ENCODE measurements around the gene HOXC5.

The HOXC5 gene

DNA sequence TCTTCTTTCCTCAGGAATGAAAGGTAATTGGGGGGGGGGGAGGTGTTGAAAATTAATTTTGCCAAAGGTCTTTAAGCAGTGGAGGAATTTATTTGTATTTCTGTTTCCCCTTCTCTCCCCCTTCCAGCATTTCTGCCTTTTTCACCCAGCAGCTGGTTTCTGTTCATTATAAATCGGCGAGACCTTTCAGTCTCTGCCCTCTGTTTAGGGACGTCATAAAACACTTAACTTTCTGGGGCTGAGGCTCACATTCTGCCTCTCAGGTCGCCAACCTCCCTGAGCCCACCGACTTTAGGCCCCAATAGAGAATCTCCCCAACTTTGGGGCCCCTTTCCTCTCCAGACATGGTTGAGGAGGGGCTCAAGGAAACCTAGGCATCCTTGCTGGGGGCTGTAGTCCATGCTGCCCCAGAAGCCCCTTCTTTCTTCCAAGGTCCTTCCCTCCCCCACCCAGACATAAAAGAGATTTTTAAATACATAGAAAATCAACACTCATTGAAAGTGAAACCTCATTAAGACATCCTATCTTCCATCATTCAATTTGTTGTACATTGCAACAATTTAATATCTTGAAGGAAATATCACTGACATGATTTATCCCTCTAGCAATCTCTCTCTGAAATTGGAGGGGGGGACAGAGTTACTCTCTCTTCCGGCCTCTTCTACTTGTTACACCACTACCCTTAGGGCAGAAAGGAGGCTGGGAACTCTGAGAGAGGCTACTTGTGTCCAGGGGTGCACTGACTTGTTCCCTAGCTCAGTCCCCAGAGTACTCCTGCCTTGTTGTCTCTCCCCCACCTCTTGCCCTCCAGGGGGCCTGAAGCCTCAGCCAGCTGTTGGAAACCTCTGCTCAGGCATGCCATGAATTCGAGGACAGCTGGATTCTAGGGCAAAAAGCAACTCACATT lies 7.1 kb upstream of the HOXC5 start:
- H3K4me3 ChIP-seq (ENCODE audit: low read depth, low read length): no peak overlapping the region
- in situ Hi-C loops (cut with HindIII; ENCODE audit: low sequenced_read_pairs): no loop called here
- TF ChIP-seq, protein P1, sequence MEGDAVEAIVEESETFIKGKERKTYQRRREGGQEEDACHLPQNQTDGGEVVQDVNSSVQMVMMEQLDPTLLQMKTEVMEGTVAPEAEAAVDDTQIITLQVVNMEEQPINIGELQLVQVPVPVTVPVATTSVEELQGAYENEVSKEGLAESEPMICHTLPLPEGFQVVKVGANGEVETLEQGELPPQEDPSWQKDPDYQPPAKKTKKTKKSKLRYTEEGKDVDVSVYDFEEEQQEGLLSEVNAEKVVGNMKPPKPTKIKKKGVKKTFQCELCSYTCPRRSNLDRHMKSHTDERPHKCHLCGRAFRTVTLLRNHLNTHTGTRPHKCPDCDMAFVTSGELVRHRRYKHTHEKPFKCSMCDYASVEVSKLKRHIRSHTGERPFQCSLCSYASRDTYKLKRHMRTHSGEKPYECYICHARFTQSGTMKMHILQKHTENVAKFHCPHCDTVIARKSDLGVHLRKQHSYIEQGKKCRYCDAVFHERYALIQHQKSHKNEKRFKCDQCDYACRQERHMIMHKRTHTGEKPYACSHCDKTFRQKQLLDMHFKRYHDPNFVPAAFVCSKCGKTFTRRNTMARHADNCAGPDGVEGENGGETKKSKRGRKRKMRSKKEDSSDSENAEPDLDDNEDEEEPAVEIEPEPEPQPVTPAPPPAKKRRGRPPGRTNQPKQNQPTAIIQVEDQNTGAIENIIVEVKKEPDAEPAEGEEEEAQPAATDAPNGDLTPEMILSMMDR (IDR thresholded peaks at IDR 0.05; ENCODE audit: low read depth, low read length, missing control alignments): no peak
- no peak for DNase-seq (ENCODE audit: low read depth)

DNA sequence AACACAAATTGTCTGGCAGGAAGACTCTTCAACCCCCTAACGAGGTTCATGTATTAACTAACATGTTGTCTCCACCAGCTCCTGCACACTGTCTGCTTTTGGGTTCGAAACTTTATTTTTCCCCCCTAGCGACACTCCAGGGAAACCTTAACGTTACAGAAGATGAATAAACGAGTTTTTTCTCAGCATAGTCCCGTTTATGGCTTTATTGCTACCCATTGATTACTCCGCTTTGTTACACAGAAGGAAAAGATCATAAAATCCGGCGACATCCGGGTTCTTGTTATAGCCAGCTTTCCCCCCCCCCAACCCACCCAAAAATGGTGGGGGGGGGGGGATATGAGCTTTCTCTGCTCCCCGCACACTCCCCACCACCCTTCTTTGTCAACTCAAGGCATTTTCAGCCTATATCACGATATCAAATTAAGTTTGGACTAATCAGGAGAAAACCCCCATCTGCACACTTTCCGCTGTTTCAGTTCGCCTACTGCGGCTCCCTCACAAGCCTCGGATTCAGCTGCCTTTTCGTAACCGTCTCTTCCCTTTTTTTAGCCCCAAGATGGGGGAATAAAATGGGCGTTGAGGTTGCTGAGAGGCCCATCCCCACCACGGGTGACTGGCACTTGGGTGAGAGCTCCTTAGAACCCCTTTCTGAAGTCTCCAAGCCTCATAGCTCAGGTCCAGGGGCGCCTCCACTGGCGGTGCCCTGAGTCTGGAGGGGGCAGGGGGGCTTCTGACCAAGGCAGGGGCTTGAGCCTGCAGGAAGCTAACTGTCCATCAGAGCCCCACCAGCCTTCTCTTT lies 6.0 kb upstream of the HOXC5 start:
- TF ChIP-seq, protein P1 (IDR thresholded peaks at IDR 0.05; ENCODE audit: low read depth, low read length, missing control alignments): no peak
- H3K4me3 ChIP-seq (ENCODE audit: low read depth, low read length): no peak overlapping the region
- in situ Hi-C loops (cut with HindIII; ENCODE audit: low sequenced_read_pairs): no loop called here
- DNase-seq (ENCODE audit: low read depth): no peak

DNA sequence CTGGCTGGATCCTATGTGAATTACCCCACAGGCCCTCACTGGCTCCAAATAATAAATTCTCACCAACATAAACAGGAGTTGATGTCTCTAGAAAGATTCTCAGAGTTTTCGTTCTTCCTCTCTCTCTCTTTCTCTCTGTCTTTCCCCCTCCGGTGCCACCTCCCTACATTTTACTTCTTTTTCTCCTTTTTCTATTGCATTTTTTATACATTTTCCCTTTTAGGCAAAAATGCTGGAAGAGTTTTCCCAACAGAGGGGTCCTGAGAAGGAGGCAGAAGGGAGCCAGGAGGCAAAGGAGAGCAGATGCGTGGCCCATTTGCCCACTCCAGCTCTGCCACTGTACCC lies 5.4 kb upstream of the HOXC5 start:
- no peak overlapping the region for H3K4me3 ChIP-seq (ENCODE audit: low read depth, low read length)
- in situ Hi-C loops (cut with HindIII; ENCODE audit: low sequenced_read_pairs): no loop called here
- DNase-seq (ENCODE audit: low read depth): no peak
- TF ChIP-seq, protein P1 (IDR thresholded peaks at IDR 0.05; ENCODE audit: low read depth, low read length, missing control alignments): no peak

DNA sequence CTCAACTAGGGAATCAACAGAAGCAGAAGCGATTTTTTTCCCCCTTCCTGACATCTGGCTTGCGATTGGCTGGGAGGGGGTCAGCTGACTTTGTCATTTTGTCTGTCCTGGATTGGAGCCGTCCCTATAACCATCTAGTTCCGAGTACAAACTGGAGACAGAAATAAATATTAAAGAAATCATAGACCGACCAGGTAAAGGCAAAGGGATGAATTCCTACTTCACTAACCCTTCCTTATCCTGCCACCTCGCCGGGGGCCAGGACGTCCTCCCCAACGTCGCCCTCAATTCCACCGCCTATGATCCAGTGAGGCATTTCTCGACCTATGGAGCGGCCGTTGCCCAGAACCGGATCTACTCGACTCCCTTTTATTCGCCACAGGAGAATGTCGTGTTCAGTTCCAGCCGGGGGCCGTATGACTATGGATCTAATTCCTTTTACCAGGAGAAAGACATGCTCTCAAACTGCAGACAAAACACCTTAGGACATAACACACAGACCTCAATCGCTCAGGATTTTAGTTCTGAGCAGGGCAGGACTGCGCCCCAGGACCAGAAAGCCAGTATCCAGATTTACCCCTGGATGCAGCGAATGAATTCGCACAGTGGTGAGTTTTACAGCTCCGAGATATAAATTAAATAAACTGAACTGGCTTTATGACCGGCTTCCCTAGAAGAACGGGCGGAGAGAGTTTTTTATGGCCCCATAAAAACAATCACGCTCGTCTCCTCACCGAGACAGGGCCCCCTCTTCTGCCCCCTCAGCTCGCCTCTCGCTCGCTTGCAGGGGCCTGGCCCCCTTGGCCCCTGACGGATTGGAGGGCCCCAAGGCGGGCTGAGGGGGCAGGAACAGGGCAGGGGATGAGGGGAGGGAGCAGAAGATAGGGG lies 4.3 kb upstream of the HOXC5 start, which contains the start of gene HOXC6:
TSS of gene HOXC6 (plus strand) at position 127 of the 888 bp plus-strand sequence. CDS start at position 209, 82 bp downstream.
- in situ Hi-C loops (cut with HindIII; ENCODE audit: low sequenced_read_pairs): no loop called here
- no peak within 1 kb of the TSS for H3K4me3 ChIP-seq (ENCODE audit: low read depth, low read length)
- TF ChIP-seq, protein P1 (IDR thresholded peaks at IDR 0.05; ENCODE audit: low read depth, low read length, missing control alignments): no peak
- DNase-seq (ENCODE audit: low read depth): no peak

DNA sequence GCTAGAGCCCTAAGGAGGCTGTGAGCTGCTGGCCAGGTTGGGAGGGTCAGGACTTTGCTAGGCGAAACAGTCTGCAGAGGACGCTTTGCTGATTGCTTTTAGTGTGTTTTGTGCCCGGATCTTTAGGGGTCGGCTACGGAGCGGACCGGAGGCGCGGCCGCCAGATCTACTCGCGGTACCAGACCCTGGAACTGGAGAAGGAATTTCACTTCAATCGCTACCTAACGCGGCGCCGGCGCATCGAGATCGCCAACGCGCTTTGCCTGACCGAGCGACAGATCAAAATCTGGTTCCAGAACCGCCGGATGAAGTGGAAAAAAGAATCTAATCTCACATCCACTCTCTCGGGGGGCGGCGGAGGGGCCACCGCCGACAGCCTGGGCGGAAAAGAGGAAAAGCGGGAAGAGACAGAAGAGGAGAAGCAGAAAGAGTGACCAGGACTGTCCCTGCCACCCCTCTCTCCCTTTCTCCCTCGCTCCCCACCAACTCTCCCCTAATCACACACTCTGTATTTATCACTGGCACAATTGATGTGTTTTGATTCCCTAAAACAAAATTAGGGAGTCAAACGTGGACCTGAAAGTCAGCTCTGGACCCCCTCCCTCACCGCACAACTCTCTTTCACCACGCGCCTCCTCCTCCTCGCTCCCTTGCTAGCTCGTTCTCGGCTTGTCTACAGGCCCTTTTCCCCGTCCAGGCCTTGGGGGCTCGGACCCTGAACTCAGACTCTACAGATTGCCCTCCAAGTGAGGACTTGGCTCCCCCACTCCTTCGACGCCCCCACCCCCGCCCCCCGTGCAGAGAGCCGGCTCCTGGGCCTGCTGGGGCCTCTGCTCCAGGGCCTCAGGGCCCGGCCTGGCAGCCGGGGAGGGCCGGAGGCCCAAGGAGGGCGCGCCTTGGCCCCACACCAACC lies 3.1 kb upstream of the HOXC5 start:
- TF ChIP-seq, protein P1 (IDR thresholded peaks at IDR 0.05; ENCODE audit: low read depth, low read length, missing control alignments): no peak
- H3K4me3 ChIP-seq (ENCODE audit: low read depth, low read length): no peak overlapping the region

More for the DNA sequence above, 3.1 kb upstream of the HOXC5 start:
- in situ Hi-C loops (cut with HindIII; ENCODE audit: low sequenced_read_pairs): no loop called here
- no peak for DNase-seq (ENCODE audit: low read depth)
